Lung microvascular endothelial cell (primary cell): ENCODE measurements around the gene GTF3A. TPM values are rescaled to one million over a fixed set of nuclear protein-coding genes. Genes with fewer than 3 reads are reported as not detected.
A peak's percentile ranks its signal among the peaks of the same experiment; 100 is the strongest.
"Not testable (repeated sequence)": the region's sequence is repeated elsewhere in the genome, so short reads cannot be mapped to it uniquely, and the experiment has no call there.

Source experiments
- DNase-seq, 2 donors: peaks; one replicate each; pipeline versions ENCODE4 v3.0.0 to v3.0.0-alpha.2; 2010; ENCODE audit warnings: low read depth in 2 of 2
- total RNA-seq: library from RNA; depleted of rRNA; stranded (reverse); fragments of >200 nt; gene quantifications from 2 replicates; pipeline ENCODE4 v1.2.1, GENCODE V29; 2014

The GTF3A gene
- total RNA-seq, result 87.8 and 119 TPM in 2 replicates

DNA sequence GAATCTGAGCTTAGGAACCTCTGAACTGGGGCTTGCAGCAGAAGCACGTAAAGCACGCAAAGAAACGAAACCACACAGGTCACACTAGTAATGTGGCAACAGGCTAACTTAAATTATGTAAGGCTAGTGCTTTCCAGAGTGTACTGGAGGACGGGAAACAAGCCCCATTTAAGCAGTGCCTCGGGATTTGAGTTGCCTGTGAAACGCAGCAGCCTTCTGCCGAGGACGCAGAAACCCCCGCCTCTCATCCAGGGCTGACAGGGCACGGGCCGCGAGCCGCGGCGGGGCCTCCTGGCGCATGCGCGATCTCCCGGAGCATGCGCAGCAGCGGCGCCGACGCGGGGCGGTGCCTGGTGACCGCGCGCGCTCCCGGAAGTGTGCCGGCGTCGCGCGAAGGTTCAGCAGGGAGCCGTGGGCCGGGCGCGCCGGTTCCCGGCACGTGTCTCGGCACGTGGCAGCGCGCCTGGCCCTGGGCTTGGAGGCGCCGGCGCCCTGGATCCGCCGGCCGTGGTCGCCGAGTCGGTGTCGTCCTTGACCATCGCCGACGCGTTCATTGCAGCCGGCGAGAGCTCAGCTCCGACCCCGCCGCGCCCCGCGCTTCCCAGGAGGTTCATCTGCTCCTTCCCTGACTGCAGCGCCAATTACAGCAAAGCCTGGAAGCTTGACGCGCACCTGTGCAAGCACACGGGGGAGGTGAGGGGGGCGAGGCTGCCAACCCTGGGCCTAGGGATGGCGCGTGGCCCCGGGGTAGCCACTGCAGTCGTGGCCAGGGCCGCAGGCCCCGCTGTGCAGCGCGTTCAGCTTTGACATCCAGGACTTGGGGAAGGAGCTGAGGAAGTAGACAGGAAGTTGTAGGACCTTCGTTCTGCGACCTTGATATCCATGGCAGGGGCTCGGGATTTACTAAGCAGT lies at the start of gene GTF3A:
Gene GTF3A (plus strand): TSS at position 374 of the 912 bp plus-strand sequence.
- DNase-seq, result peak; percentile 90 to 94

GRCh38 chr13:27374650-27375049 lies 49.8 kb upstream of the GTF3A start:
- DNase-seq, result peak; percentile 74 to 83

- DNase-seq, result peak; percentile 56 to 61
Measured at GRCh38 chr13:27375686-27376326, 48.6 kb upstream of the GTF3A start.

DNA sequence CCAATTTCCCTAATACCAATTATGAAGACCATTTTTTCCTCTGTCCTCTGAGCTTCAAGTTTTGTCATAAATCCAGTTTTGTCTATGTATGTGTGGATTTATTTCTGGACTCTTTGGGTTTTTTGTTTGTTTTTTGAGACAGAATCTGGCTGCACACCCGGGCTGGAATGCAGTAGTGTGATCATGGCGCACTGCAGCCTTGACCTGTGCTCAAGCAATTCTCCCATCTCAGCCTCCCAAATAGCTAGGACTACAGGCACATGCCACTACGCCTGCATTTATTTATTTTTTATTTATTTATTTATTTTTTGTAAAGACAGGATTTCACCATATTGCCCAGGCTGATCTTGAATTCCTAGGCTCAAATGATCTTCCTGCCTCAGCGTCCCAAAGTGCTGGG lies 45.3 kb upstream of the GTF3A start:
- DNase-seq, result no peak

DNA sequence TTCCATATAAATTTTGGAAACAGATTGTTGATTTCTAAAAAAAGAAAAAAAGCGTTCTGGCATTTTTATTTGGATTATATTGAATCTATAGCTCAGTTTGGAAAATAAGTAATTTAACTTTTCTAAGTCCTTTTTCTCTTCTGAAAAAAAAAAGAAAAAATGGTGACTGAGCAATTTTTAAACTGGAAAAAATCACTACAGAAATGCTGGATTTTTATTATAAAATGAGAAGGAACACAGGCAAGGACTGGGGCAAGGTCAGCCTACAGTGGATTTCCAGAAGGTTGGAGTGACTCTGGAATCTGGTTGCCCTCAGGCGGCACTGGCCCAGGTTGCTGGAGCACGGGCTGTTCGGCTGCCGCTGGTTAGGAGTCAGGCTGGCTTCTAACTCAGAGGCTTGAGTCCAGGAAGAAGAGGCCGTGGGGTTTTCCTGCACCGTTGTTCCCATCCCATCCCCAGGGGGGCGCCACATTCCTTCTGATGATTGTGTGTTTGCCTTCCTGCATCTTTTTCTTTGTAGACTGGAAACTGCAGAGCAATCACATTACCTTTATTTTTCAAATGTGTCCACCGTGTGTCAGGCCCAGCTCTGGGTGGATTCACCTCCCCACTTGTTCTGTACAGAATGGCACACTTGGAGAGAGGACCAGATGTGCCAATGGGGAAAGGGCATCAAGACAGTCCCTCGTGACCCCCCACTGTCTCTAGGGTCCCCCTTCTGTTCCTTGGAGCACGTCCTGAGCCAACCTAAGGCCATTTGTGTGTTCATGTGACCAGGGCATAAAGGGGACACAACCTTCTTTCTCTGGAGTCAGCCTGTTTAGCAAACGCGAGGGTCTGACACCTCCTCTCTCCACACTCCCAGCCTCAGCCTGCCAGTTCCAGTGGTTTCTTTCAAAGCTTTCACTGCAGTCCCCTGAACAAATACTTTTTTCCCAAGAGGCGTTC lies 44.5 kb upstream of the GTF3A start:
- peak; percentile 48 to 57 for DNase-seq

- no peak for DNase-seq
Measured at GRCh38 chr13:27381601-27382000, 42.8 kb upstream of the GTF3A start.

GRCh38 chr13:27383104-27383921 lies 41.1 kb upstream of the GTF3A start:
- DNase-seq, result no peak

- no peak for DNase-seq
Measured at GRCh38 chr13:27384285-27384684, 40.1 kb upstream of the GTF3A start.

GRCh38 chr13:27388241-27388640 lies 36.2 kb upstream of the GTF3A start:
- no peak for DNase-seq

- DNase-seq, result no peak
Measured at GRCh38 chr13:27389891-27390290, 34.5 kb upstream of the GTF3A start.

- no peak for DNase-seq
Measured at GRCh38 chr13:27391471-27391870, 32.9 kb upstream of the GTF3A start.

DNA sequence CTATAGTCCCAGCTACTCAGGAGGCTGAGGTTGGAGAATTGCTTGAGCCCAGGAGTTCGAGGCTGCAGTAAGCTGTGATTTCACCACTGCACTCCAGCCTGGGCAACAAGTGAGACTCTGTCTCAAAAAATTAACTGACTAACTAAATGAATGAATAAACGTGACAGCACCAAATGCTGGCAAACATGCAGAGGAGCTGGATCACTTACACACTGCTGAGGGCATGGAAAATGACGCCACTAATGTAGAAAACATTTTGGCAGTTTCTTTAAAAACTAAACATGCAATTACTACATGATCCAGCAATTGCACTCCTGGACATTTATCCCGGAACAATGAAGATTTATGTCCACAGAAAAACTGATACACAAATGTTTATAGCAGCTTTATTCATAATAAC lies 31.3 kb upstream of the GTF3A start:
- DNase-seq, result no peak

- no peak for DNase-seq
Measured at GRCh38 chr13:27395007-27395510, 29.4 kb upstream of the GTF3A start.

- DNase-seq, result no peak
Measured at GRCh38 chr13:27396252-27396846, 28.1 kb upstream of the GTF3A start.

GRCh38 chr13:27398360-27398759 lies 26.1 kb upstream of the GTF3A start:
- DNase-seq, result no peak

- DNase-seq, result not testable (repeated sequence)
Measured at GRCh38 chr13:27400405-27400804, 24.0 kb upstream of the GTF3A start.

DNA sequence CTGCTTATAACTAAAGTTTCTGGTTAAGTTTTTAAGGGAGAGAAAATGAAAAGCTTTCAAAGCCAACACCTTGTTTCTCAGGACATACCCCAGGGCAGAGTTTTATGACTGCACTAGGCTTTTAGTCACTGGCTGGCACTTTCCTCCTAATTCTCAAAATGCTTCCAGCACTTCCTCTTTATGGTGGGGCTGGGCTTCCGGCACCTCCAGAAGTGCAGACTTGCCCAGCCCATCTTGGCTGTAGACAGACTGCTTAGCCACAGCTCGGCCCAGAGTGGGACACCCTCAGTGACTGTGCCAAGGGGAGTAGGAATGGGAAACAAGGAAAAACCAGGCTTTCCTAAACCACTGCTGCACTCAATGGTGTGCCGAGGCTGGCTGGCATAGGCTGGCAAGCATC lies 23.2 kb upstream of the GTF3A start:
- DNase-seq, result no peak

DNA sequence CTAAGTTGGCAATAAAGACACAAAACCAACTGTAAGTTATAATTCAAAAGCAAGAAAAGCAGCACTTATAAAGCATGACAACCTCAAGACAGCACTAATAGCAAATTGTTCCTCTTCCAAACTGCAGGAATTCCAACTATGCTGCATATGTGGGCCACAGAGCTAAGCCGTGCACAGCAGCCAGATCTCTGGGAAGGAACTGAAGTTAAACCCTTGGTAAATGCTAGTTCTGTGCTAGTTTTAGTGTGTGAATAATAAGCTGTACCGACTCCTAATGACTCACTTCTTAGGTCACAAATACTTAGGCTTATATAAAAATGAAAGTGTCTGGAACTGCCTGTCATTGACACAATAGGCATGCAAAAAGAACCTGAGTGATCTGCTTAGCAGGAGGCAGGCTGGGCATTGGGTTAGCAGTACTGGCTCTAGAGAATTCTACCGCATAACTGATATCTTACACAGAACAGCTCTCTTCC lies 21.2 kb upstream of the GTF3A start:
- DNase-seq, result peak in 1 of 2 donors; percentile 37

DNA sequence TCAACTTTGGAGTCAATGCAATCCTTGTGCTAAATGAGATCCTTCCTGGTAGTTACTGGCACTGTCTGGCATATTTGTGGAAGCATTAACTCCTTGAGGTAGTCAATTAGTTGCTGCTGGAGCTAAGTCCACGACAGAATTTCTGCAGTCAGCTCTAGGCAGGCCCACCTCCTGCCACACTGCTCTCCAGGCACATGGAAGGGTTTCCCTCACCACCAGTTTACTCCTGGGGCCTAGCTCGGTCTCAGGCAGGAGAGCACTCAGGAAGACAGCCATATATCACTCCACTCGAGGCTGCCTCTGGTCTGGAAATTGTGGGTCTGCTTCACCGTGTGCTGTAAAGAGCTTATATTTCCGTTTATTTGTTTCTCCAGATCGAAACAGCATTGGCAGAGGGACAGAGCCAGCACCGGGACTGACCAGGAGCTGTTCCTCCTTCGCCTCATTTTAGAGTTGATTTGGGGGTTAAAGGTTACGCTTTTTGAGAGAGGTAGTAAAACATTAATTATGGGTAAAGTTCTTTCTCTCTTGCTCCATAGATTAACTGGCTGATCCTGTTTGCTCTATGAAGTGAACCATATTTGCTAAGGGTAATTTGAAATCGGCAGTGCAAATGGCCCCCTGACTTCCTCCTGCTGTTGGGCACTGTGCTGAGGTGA lies 20.6 kb upstream of the GTF3A start:
- no peak for DNase-seq

- no peak for DNase-seq
Measured at GRCh38 chr13:27404680-27405079, 19.7 kb upstream of the GTF3A start.
